HG02973 (cell line): ENCODE results near the gene TMPRSS9.
"Not testable (repeated sequence)": the region's sequence is repeated elsewhere in the genome, so short reads cannot be mapped to it uniquely, and the experiment has no call there.

Source experiments
- ATAC-seq: cut with Tn5 transposase; IDR thresholded peaks from one replicate; pipeline ENCODE4 v1.9.1; 2021; ENCODE audit warnings: moderate library complexity; ENCODE audit not compliant: unreplicated experiment

The TMPRSS9 gene

DNA sequence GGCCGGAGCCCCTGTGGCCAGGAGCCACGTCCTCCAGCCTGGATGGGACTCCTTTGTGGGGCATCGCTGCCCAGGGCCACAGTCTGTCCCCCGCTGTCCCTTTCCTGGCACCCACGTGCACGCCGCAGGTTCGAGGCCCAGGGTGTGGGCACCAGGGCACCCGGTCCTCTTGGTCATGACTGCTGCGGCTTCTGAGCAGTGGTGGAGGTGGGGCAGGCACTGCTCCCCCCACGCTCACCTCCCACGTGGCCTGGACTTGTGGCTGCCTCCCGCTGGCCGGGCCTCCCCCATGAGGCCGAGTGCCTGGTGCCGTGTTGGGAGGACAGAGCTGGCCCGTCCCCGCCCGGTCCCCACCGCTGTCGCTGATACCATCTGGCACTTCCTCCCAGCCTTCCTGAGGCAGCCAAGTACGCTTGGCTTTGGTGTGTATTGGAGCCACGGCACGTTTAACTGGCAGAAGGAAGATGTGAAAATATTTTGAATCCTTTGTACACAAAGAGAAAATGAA lies 18.8 kb upstream of the TMPRSS9 start:
- no peak for ATAC-seq

- ATAC-seq, result no peak
These were observed 18.1 kb upstream of the TMPRSS9 start for GRCh38 chr19:2341982-2342381.

DNA sequence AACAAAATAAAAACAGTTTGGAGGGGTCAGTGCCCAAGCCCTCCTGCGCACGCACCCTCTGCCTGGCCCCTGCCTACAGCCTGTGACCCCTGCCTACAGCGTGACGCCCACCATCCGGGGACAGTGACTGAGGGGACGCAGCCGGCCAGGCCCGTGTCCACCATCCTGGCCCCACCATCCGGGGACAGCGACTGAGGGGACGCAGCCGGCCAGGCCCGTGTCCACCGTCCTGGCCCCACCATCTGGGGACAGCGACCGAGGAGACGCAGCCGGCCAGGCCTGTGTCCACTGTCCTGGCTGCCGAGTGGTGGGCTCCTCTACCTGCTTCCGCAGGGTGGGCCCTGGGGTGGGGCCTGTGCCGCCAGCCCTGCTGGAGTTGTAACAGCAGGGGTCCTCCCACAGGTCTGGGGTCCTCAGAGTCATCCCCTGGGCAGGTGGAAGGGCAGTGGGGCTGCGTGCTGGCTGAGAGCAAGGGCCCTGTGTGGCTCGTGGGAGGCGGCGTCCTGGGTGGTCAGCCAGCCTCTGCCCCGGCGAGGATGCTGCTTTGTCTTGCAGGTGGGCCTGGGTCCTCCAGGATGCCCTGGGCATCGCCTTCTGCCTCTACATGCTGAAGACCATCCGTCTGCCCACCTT lies 17.3 kb upstream of the TMPRSS9 start:
- ATAC-seq, result no peak

DNA sequence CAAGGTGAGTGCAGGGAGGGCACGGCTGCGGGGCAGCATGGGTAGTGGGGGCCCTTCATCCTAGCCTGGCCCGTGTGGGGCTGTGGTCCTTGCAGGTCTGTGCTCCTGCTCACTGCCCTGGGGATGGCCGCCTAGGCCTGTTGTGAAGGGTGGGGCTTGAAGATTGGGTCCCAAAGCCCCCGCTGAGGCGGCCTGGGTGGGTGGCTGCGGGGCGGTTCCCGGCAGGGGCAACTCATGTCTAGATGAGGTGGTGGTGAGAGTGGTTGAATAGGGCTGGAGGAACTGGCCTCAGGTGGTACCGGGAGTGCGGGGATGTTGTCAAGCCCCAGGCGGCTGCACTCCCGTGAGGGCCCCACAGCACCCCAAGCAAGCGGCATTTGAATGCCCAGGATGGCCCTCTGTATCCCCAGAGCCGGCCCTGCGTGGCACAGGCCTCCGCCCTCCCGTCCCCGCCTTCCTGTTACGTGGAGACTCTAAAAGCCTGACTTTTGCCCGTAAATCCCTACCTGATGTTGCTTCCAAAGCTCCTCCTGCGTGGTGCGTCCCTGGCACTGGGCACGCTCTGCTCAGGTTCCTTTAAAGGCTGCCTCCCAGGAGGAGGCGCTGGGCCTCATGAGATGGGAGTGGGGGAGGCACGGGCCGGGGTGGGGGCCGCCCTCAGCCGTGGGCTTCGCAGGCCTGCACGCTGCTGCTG lies 16.6 kb upstream of the TMPRSS9 start:
- ATAC-seq, result no peak

- no peak for ATAC-seq
These were observed 15.6 kb upstream of the TMPRSS9 start for GRCh38 chr19:2344381-2344870.

GRCh38 chr19:2345076-2345475 lies 15.0 kb upstream of the TMPRSS9 start:
- no peak for ATAC-seq

GRCh38 chr19:2345794-2346663 lies 14.0 kb upstream of the TMPRSS9 start:
- ATAC-seq, result no peak

DNA sequence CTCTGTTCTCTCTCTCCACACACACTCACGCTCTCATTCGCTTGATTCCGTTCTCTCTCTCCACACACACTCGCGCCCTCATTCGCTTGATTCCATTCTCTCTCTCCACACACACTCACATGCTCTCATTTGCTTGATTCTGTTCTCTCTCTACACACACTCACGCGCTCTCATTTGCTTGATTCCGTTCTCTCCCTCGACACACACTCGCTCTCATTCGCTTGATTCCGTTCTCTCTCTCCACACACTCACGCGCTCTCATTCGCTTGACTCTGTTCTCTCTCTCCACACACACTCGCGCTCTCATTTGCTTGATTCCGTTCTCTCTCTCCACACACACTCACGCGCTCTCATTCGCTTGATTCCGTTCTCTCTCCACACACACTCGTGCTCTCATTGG lies 10.2 kb upstream of the TMPRSS9 start:
- ATAC-seq, result not testable (repeated sequence)

GRCh38 chr19:2350656-2351055 lies 9.4 kb upstream of the TMPRSS9 start:
- ATAC-seq, result no peak

- no peak for ATAC-seq
These were observed 8.5 kb upstream of the TMPRSS9 start for GRCh38 chr19:2351591-2351990.

DNA sequence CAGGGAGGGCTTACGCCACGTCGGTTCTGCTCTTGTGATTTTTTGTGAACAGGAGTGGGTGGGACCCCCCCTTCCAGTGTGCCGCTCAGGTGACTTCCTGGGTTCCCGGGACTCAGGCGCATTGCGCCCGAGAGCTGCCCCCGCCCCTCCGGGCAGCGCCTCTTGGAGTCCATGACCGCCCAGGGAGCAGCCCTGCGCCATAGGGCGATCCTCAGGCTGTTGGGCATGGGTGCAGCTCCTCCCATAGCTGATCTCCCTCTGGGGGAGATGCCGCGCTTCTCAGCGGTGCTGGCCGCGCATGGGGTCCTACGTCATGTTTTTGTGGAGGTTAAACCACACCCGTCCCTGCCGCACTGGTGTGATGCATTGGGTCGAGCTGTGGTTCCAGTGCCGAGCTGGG lies 7.9 kb upstream of the TMPRSS9 start:
- ATAC-seq, result no peak

GRCh38 chr19:2353159-2353886 lies 6.7 kb upstream of the TMPRSS9 start:
- ATAC-seq, result no peak

GRCh38 chr19:2353887-2354592 lies 6.0 kb upstream of the TMPRSS9 start:
- ATAC-seq, result no peak

GRCh38 chr19:2354670-2355069 lies 5.4 kb upstream of the TMPRSS9 start:
- ATAC-seq, result no peak

- ATAC-seq, result no peak
These were observed 4.7 kb upstream of the TMPRSS9 start for GRCh38 chr19:2355168-2356035.

DNA sequence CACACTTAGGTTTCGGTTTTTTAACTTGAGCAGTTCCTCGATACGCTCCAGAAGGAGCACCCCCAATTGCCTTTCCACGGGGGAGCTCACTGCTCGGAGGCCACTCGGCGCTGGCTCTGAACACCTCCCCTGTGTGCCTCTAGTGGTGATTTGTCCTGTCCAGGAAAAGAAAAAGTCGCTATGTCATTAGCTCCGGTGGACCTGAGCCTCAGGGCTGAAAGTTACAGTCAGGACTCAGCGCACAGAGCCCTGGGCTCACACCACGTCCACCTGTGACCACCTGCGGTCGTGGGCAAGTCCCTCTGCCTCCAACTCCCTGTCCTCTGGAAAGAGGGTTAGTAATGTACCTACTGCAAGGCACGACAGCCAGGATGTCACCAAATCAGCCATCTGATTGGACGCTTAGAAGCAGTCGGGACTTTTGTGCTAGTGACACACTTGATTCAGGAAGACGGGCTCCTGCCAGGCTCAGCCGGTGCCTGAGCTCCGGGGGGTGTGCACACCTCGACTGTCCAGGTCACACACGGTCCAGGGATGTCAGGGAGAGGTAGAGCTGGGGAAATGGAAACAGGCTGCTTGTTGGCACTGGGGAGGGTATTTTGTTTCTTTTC lies 3.9 kb upstream of the TMPRSS9 start:
- no peak for ATAC-seq

GRCh38 chr19:2357279-2358206 lies 2.5 kb upstream of the TMPRSS9 start:
- no peak for ATAC-seq
